Liver (tissue), 3 donors: Measurements from ENCODE around the gene MOV10L1.

Source experiments
- ATF3 ChIP-seq: IDR thresholded peaks from 2 replicates; pipeline ENCODE4 v1.6.1; 2016; ENCODE audit warnings: antibody characterized with exemption
- JUND ChIP-seq, 2 donors: IDR thresholded peaks; 2 replicates each; pipeline ENCODE4 v1.6.1; 2016; ENCODE audit warnings: antibody characterized with exemption in 2 of 2
- MAX ChIP-seq: IDR thresholded peaks from 2 replicates; pipeline ENCODE4 v1.6.1; 2016; ENCODE audit warnings: antibody characterized with exemption
- RAD21 ChIP-seq, 2 donors: IDR thresholded peaks; 2 replicates each; pipeline ENCODE4 v1.6.1; 2016; ENCODE audit warnings: antibody characterized with exemption in 2 of 2, mild to moderate bottlenecking in 2 of 2
- RXRA ChIP-seq, 2 donors: IDR thresholded peaks; 2 replicates each; pipeline ENCODE4 v1.6.1; 2017 to 2018; ENCODE audit warnings: antibody characterized with exemption in 2 of 2, mild to moderate bottlenecking in 1 of 2
- TAF1 ChIP-seq: conservative IDR thresholded peaks from 2 replicates; pipeline ENCODE4 v1.6.1; 2016; ENCODE audit warnings: antibody characterized with exemption, mild to moderate bottlenecking
- TF ChIP-seq, protein P1 (sequence below): fragments of 150-350 bp; IDR thresholded peaks from 2 replicates; pipeline ENCODE4 v1.5.1; 2017; ENCODE audit warnings: improper control_type of control experiment, low read depth, low read length; ENCODE audit not compliant: missing input control
- TF ChIP-seq, protein P2 (sequence below): IDR thresholded peaks from 2 replicates; pipeline ENCODE4 v1.6.1; 2016; ENCODE audit warnings: antibody characterized with exemption
- TF ChIP-seq, protein P3 (sequence below): IDR thresholded peaks from 2 replicates; pipeline ENCODE4 v1.6.1; 2016; ENCODE audit warnings: antibody characterized with exemption, mild to moderate bottlenecking
- donor health status: healthy.
- donor health status: healthy.

GRCh38 chr22:50153756-50154140, 63.9 kb downstream of the MOV10L1 start:
- TF ChIP-seq, protein P1, sequence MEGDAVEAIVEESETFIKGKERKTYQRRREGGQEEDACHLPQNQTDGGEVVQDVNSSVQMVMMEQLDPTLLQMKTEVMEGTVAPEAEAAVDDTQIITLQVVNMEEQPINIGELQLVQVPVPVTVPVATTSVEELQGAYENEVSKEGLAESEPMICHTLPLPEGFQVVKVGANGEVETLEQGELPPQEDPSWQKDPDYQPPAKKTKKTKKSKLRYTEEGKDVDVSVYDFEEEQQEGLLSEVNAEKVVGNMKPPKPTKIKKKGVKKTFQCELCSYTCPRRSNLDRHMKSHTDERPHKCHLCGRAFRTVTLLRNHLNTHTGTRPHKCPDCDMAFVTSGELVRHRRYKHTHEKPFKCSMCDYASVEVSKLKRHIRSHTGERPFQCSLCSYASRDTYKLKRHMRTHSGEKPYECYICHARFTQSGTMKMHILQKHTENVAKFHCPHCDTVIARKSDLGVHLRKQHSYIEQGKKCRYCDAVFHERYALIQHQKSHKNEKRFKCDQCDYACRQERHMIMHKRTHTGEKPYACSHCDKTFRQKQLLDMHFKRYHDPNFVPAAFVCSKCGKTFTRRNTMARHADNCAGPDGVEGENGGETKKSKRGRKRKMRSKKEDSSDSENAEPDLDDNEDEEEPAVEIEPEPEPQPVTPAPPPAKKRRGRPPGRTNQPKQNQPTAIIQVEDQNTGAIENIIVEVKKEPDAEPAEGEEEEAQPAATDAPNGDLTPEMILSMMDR = no peak
- TF ChIP-seq ATF3 = no peak
- TF ChIP-seq, protein P2, sequence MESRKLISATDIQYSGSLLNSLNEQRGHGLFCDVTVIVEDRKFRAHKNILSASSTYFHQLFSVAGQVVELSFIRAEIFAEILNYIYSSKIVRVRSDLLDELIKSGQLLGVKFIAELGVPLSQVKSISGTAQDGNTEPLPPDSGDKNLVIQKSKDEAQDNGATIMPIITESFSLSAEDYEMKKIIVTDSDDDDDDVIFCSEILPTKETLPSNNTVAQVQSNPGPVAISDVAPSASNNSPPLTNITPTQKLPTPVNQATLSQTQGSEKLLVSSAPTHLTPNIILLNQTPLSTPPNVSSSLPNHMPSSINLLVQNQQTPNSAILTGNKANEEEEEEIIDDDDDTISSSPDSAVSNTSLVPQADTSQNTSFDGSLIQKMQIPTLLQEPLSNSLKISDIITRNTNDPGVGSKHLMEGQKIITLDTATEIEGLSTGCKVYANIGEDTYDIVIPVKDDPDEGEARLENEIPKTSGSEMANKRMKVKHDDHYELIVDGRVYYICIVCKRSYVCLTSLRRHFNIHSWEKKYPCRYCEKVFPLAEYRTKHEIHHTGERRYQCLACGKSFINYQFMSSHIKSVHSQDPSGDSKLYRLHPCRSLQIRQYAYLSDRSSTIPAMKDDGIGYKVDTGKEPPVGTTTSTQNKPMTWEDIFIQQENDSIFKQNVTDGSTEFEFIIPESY = no peak
- no peak for TF ChIP-seq RXRA (IDR thresholded peaks at IDR 0.05)
- TF ChIP-seq MAX = no peak
- TF ChIP-seq JUND (IDR thresholded peaks at IDR 0.05) = no peak
- TF ChIP-seq RAD21 (IDR thresholded peaks at IDR 0.05) = no peak
- no peak for TF ChIP-seq TAF1
- TF ChIP-seq, protein P3, sequence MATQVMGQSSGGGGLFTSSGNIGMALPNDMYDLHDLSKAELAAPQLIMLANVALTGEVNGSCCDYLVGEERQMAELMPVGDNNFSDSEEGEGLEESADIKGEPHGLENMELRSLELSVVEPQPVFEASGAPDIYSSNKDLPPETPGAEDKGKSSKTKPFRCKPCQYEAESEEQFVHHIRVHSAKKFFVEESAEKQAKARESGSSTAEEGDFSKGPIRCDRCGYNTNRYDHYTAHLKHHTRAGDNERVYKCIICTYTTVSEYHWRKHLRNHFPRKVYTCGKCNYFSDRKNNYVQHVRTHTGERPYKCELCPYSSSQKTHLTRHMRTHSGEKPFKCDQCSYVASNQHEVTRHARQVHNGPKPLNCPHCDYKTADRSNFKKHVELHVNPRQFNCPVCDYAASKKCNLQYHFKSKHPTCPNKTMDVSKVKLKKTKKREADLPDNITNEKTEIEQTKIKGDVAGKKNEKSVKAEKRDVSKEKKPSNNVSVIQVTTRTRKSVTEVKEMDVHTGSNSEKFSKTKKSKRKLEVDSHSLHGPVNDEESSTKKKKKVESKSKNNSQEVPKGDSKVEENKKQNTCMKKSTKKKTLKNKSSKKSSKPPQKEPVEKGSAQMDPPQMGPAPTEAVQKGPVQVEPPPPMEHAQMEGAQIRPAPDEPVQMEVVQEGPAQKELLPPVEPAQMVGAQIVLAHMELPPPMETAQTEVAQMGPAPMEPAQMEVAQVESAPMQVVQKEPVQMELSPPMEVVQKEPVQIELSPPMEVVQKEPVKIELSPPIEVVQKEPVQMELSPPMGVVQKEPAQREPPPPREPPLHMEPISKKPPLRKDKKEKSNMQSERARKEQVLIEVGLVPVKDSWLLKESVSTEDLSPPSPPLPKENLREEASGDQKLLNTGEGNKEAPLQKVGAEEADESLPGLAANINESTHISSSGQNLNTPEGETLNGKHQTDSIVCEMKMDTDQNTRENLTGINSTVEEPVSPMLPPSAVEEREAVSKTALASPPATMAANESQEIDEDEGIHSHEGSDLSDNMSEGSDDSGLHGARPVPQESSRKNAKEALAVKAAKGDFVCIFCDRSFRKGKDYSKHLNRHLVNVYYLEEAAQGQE = no peak
